Brain microvascular endothelial cell (primary cell): ENCODE results near the gene FBXO46.

Source experiments
- DNase-seq: peaks from one replicate; pipeline ENCODE4 v3.0.0-alpha.2; 2020
- H3K27ac ChIP-seq: fragments of 250-450 bp; sonication (Bioruptor Pico); 2 replicates; pipeline ENCODE4 v1.5.1; 2020; ENCODE audit warnings: mild to moderate bottlenecking, moderate library complexity
- H3K27me3 ChIP-seq: fragments of 250-450 bp; sonication (Bioruptor Pico); replicated peaks from 2 replicates; pipeline ENCODE4 v1.5.1; 2020; ENCODE audit warnings: mild to moderate bottlenecking
- H3K36me3 ChIP-seq: fragments of 250-450 bp; sonication (Bioruptor Pico); replicated peaks from 2 replicates; pipeline ENCODE4 v1.5.1; 2020; ENCODE audit warnings: mild to moderate bottlenecking
- H3K4me3 ChIP-seq: 2 replicates; pipeline ENCODE4 v1.5.1; 2011; ENCODE audit warnings: low read depth, mild to moderate bottlenecking, control low read depth, low read length, moderate library complexity
- in situ Hi-C: cut with HindIII; loops from 2 replicates; pipeline ENCODE4 v1.10.0; 2017; ENCODE audit warnings: low sequenced_read_pairs, low pct_ligation_motif_present
- TF ChIP-seq, protein P1 (sequence below): IDR thresholded peaks from 2 replicates; pipeline ENCODE4 v1.5.1; 2011; ENCODE audit warnings: low read depth, mild to moderate bottlenecking, moderate library complexity, low read length, control low read depth, inconsistent platforms; ENCODE audit errors: missing control alignments

FBXO46 gene

DNA sequence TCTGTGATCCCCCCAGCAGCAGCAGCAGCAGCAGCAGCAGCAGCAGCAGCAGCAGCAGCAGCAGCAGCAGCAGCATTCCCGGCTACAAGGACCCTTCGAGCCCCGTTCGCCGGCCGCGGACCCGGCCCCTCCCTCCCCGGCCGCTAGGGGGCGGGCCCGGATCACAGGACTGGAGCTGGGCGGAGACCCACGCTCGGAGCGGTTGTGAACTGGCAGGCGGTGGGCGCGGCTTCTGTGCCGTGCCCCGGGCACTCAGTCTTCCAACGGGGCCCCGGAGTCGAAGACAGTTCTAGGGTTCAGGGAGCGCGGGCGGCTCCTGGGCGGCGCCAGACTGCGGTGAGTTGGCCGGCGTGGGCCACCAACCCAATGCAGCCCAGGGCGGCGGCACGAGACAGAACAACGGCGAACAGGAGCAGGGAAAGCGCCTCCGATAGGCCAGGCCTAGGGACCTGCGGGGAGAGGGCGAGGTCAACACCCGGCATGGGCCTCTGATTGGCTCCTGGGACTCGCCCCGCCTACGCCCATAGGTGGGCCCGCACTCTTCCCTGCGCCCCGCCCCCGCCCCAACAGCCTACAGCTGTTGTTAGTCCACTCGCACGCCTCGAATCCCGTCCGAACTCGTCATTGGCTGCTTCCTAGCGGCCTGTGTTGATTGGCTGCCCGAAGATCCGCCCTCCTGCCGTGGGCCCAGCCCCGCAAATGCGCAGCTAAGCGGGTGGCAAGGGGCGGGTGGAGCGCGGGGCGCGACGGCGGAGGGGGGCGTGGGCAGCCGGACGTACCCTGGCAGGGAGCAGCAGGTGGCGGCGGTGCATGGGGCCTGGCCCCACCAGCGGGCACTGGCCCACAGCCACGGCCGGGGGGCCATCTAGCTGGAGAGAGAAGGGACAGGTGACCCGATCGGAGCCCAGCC lies 39.8 kb upstream of the FBXO46 start:
- Histone ChIP-seq H3K4me3 (peak overlapping the region; percentile 62), H3K27ac (peak overlapping the region; percentile 73), H3K27me3 (no peaks in the 10 kb centered on the region), H3K36me3 (peaks cover 3% of the 10 kb centered on the region)
- TF ChIP-seq, protein P1, sequence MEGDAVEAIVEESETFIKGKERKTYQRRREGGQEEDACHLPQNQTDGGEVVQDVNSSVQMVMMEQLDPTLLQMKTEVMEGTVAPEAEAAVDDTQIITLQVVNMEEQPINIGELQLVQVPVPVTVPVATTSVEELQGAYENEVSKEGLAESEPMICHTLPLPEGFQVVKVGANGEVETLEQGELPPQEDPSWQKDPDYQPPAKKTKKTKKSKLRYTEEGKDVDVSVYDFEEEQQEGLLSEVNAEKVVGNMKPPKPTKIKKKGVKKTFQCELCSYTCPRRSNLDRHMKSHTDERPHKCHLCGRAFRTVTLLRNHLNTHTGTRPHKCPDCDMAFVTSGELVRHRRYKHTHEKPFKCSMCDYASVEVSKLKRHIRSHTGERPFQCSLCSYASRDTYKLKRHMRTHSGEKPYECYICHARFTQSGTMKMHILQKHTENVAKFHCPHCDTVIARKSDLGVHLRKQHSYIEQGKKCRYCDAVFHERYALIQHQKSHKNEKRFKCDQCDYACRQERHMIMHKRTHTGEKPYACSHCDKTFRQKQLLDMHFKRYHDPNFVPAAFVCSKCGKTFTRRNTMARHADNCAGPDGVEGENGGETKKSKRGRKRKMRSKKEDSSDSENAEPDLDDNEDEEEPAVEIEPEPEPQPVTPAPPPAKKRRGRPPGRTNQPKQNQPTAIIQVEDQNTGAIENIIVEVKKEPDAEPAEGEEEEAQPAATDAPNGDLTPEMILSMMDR, result peak; percentile 77
- peak; percentile 98 for DNase-seq
- in situ Hi-C loops, result no loop called here

DNA sequence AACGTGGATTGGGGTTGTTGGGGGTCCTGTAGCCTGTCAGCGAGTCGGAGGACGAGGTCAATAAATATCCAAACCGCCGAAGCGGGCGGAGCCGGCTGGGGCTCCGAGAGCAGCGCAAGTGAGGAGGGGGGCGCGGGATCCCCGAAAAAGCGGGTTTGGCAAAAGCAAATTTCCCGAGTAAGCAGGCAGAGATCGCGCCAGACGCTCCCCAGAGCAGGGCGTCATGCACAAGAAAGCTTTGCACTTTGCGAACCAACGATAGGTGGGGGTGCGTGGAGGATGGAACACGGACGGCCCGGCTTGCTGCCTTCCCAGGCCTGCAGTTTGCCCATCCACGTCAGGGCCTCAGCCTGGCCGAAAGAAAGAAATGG lies 39.1 kb upstream of the FBXO46 start:
- H3K27ac ChIP-seq, result peak overlapping the region; percentile 73
- peak; percentile 39 for DNase-seq
- in situ Hi-C loops, result no loop called here
- TF ChIP-seq, protein P1, result no peak
- H3K4me3 ChIP-seq, result peak overlapping the region; percentile 62
- peaks cover 3% of the 10 kb centered on the region for H3K36me3 ChIP-seq
- H3K27me3 ChIP-seq, result no peaks in the 10 kb centered on the region

- TF ChIP-seq, protein P1, result no peak
- in situ Hi-C loops, result no loop called here
- peak within 1 kb of the TSS; percentile 73 for H3K27ac ChIP-seq
- H3K36me3 ChIP-seq, result no peaks in the 10 kb centered on the region
- peak; percentile 96 for DNase-seq
- peak within 1 kb of the TSS; percentile 79 for H3K4me3 ChIP-seq
- H3K27me3 ChIP-seq, result no peaks in the 10 kb centered on the region
These were observed 38.5 kb upstream of the FBXO46 start, which contains the start of gene SIX5 for GRCh38 chr19:45768984-45769782. Gene SIX5 (minus strand): TSS chr19:45769252. CDS start chr19:45768844, 408 bp downstream.

DNA sequence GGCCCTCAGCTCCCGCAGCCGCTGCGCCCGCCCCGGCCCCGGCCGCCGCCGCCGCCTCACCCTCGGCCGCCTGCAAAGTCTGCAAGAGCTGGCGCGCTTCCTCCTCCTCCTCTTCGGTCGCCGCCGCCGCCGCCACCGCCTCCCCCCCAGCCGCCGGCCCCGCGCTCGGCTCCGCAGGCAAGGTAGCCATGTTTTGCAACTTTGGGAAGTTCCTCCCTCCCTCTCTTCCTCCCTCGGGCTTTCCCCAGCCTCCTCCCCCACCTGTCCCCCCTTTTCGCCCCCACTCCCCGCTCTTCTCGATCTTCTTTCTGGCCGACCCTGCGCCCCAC lies 37.9 kb upstream of the FBXO46 start:
- Histone ChIP-seq H3K27ac (peak overlapping the region; percentile 70), H3K27me3 (no peaks in the 10 kb centered on the region), H3K4me3 (peak overlapping the region; percentile 79), H3K36me3 (no peaks in the 10 kb centered on the region)
- DNase-seq, result peak; percentile 22
- TF ChIP-seq, protein P1, result no peak
- in situ Hi-C loops, result no loop called here

DNA sequence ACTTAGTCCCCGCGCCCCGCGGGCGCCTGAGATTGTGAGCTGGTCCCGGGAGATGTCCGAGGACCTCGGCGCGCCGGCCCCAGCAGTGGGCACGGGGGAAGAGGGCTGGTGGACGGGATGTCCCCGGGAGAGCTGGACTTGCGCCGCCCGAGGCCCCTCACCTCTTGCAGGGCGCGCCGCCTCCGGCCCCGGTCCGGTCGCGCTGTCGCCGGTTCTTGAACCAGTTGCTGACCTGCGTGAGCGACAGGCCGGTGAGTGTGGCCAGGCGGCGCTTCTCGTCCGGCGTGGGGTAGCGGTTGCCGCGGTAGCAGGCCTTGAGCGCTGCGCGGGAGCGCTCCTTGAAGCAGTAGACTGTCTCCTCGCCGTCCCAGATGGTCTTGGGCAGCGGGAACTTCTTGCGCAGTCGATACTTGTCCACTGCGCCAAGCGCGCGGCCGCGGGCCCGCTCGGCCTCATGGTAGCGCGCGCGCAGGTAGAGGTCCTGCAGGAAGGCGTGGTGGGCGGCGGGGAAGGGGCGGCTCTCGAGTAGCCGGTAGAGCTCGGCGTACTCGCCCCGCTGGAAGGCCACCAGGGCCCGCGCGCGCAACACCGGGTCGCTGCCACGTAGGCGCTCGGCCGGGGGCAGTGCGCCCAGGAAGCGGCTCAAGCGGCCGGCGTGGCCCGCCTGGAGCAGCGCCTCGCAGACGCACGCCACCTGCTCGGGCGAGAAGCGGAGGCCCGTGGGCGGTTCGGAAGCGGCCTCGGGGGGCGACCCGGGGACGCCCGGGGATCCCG lies 37.4 kb upstream of the FBXO46 start:
- TF ChIP-seq, protein P1, result no peak
- no peaks in the 10 kb centered on the region for H3K27me3 ChIP-seq
- H3K4me3 ChIP-seq, result peak overlapping the region; percentile 79
- peak overlapping the region; percentile 70 for H3K27ac ChIP-seq
- no peaks in the 10 kb centered on the region for H3K36me3 ChIP-seq
- in situ Hi-C loops, result no loop called here
- DNase-seq, result peak; percentile 45
